KG1 (cell line): ENCODE results near the gene SESN3.
"Not testable (repeated sequence)": the region's sequence is repeated elsewhere in the genome, so short reads cannot be mapped to it uniquely, and the experiment has no call there.

Experiments
- DNase-seq: peaks from one replicate; lab custom pipeline; 2025; lab: John Stamatoyannopoulos, UW

The SESN3 gene

DNA sequence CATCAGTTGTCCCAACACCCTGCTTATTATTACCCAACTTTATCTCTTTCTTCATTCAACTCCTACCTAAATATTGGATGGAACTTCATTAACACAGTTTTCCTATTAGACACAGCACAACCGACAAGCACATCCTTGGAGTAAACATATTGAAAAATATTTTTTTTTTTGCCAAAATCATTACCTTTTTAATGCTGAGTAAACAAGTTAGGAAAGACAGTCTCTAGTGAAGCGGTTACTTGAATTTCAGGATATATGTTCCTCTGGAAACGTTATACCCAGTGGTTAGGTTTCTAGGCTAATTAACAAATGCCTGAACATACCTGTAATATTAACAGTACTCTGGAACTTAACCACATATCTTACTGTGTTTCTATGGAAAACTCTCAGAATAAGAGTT, 11.4 kb downstream of the SESN3 start:
- no peak for DNase-seq

DNA sequence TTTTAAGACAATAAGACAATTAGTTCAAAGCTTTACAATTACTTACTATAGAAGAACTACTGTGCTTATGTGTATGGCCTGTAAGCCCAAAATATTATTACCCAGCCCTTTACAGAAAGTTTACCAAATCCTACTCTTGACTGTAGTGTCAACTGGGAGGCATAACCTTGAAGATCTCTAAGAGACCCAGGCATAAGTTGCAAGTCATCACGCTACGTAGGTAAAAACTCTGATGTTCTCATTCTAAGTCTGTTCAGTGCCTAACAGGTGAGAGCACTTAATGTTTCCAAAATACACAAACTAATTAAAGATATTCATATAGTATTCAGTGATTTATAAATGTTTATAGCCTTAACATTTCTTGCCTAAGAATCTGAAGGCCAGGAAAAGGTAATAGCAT, 12.9 kb downstream of the SESN3 start:
- DNase-seq, result no peak

DNA sequence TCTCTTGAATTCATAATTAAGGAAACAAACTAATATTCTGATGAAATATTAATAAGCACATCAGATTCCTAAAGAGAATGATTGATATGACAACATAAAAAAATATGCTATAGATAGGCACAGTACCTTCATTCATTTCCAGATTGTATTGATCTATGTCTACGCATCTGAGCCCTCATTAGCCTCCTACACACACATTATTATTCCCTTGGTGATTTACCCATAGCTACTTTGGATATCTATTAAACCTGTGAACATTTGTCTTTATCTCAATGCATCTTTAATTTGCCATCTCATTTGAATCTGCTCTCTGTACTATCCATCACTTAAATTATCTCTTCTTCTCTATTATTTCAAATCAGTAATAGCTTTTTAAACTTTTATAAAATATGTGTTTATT, 18.4 kb downstream of the SESN3 start:
- DNase-seq, result no peak

DNA sequence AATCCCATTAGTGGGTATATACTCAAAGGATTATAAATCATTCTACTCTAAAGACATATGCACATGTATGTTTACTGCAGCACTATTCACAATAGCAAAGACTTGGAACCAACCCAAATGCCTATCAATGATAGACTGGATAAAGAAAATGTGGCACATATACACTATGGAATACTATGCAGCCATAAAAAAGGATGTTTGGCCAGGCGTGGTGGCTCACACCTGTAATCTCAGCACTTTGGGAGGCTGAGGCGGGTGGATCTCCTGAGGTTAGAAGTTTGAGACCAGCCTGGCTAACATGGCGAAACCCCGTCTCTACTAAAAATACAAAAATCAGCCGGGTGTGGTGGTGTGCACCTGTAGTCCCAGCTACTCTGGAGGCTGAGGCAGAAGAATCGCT, 21.5 kb downstream of the SESN3 start:
- not testable (repeated sequence) for DNase-seq

DNA sequence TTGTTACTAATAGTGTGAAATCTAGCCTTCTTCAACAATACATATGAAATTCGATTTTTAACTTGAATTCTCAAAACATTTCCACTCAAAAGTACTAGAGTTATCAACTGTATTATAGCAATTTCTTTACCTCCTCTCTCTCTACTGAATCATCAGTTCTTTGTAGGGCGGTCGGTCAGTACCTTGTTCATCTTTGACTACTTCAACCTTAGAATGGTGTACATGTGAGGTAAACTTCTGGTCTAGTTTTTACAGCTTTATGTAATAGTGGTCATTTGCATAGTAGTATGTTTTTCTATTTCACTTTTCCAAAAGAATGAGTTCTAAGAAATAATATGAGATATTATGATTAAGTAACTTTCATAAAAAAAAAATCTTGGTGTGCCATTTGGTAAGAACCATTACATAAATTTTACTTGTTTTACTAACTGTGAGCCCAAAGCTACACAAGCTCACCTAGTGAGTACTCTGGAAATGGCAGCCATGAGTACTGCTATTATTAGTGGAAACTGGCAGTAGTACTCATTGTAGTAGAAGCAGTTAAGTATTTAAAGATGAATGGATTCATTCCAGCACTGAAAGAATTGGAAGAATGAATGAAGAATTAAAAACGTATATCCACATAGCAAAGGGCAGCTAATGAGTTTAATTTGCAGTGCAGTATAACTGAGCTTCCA, 30.1 kb downstream of the SESN3 start:
- no peak for DNase-seq

DNA sequence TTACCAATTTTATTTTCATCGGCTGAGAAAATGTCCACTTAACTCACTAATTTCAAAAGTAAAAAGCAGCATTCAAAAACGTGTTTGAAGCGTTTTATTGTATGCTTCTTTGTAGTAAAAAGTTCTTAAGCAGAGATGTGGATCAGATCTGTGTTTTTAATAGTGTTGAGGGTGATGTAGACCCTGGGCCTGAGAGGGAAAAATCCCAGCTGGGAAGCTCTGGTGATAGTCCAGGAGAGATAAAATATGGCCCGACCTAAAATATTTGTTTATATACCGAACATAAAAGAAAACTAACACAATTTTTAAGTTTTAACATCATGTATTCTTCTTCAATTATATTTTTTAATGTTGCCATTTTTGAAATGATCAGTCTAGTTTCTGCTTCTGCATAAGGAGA, 35.2 kb downstream of the SESN3 start:
- no peak for DNase-seq

DNA sequence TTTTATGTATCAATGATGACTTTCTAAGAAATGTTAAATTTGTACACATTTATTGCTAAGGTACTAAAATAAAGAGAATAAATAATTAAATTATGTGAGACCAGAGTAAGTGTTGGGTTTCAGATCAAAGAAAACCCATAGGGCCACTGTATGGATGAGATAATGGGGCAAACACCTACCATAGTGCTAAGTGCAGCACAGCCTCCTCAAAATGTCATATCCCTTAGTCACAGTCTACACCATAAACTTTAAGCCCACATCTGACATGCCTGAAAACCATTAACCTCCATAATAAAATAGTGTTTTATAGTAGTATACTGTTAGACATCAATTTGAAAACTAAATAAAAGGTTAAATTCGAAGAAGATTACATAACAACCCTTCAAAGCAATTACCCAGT, 37.5 kb downstream of the SESN3 start:
- DNase-seq, result no peak

DNA sequence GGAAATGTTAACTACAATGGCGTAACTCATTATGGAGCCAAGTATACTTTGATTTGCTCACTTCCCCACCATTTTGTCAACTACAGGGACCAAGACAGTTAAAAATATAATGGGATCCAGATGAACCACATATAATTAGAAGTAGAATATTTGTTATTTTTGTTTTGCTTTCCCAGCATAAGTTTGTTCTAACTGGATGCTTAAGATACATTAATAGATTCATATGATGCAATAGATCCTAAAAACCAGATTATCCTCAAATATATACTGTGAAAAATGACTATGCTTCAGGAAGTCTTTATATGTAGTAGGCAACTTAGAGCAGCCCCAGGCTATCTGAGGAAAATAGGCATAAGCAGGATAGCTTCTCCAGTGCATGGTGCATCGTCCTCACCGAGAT, 38.3 kb downstream of the SESN3 start:
- no peak for DNase-seq

DNA sequence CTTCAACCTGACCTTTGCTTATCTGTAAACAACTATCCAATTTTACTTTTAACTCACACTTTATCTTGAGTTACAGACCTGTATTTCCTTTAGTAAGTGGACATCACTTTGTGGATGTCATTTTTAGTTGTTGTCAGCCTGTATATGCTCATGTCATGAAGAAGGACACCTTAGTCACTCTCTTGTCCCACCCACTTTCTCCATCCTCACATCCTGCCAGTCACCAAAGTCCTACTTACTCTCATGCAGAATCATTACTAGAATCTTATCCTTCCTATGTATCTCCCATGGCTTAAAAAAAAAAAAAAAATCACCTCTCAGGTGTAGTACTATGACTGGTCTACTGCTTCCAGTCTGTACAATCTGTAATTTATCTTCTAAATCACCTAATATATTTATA, 43.3 kb downstream of the SESN3 start:
- no peak for DNase-seq

DNA sequence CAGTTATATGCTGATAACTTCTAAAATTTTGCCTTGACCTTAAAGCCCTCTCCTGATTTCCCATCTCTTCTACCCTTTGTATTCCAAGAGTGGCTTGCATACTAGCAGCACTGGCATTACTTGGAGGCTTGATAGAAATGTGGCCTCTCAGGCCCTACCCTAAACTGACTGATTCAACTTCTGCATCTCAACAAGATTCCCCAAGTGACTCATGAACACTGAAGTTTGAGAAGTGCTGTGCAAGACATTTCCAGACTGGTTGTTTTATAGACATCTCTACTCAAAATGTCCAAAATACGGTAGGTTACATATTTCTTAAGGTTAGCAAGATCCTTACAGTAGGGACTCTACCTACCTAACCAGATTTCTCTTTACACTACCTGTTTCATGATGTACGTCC, 48.6 kb downstream of the SESN3 start:
- DNase-seq, result no peak

DNA sequence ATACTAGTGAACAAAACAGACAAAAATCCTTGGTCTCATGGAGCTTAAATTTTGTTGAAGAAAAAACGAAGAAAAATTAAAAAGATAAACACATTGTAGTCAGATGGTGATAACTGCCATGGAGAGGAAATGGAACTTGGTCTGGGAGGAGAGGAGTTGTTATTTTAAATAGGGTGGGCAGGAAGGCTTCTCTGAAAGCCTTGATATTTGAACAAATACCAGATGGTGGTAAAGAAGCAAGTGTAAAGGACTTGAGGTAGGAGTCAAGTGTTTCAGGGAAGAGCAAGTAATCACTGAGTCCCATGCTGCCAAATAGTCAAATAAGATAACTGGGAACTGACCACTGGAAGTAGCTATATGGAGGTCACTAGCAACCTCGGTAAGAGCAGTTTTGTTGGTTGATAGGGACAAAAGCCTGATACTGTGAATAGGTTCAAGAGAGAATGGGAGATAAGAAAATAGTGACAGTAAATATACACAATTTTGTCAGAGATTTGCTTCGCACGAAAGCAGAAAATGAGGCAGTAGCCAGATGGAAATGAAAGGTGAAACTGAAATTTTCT, 55.1 kb downstream of the SESN3 start:
- no peak for DNase-seq

DNA sequence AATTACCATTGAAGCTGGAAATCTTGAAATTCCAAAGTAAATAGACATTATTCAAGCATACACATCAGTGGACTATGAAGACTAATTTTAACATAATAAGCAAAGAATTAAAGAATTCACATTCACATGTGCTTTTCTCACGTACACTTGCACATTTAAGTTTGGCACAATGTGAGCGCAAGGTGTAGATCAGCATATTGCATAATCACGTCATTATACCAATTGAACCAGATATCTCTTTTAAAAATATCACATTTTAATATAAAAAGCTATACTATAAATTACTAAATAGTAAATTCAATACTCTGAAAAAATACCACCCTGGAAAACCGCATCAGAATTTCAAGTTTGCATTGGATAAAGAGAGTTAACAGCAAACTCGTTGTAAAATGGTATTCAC, 60.7 kb downstream of the SESN3 start:
- no peak for DNase-seq

DNA sequence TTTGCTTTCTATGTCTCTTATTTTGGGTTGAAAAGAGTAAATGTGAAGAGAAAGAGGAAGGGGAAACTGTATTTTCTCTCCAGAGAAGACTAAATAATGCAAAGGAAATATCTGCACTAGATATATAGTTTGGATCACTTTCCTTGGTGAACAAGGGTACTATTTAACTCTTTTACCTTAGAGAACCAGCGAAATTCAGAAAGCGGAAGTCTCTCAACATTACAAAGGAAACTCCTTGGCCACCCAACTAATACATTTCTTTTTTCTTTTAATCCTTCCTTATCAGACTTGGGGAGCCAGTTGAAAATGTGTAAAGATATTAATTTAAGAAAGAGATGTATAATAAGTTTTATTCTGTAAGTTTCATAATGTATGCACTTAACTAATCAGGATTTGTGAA, 64.2 kb downstream of the SESN3 start:
- DNase-seq, result no peak

DNA sequence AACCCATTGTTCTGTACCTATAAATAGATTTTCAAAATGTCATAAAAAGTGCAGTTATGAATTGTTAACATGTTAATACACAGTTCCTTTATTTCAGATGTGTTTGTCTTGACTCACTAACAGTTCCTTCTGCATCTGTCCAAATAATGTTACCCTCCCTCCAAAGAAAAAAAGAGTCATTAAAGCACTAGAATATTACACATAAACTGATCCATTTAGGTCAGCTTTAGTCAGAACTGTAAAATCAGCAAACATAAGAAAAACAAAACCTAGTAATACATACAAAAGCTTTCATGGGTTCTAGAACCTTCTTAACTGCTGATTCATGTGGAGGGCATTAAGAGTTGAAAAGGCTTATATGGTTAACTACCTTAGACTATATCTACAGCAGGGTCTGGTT, 65.4 kb downstream of the SESN3 start:
- DNase-seq, result no peak

DNA sequence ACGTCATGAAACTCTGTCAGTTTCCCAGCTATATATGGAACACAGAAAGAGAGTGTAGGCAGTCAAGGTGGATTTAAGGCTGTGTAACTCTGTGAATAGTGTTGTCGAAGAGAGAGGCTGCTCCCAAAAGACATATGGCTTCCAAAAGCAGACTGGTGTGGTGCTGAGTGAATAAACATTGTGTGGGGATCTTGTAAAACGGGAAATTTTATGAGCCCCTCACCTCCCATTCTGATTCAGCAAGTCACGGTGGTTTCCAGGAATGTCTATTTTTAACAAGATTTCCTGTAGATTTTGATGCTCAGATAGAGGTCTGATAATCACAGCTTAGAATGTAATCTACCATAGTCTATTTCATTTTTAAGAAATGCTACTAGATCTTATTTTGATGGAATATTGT, 67.9 kb downstream of the SESN3 start:
- DNase-seq, result no peak

DNA sequence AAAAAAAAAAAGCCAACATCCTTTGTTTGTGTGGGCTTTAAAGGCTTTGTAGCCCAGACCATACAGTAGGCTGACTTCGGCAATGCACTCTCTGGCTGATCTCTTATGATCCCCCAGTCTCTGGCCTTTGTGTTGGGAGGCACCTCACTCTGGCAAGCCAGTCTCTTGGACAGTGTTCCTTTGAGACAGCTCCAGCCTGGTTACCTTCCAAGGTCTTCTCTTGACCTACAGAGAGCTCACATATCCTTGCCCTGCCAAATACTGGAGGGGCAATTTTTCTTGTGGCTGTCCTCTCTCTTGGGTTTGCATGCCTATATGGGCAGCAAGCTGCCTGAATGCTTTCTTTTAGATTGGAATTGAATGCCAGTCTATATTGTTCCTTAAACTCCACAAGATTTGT, 69.8 kb downstream of the SESN3 start:
- no peak for DNase-seq

DNA sequence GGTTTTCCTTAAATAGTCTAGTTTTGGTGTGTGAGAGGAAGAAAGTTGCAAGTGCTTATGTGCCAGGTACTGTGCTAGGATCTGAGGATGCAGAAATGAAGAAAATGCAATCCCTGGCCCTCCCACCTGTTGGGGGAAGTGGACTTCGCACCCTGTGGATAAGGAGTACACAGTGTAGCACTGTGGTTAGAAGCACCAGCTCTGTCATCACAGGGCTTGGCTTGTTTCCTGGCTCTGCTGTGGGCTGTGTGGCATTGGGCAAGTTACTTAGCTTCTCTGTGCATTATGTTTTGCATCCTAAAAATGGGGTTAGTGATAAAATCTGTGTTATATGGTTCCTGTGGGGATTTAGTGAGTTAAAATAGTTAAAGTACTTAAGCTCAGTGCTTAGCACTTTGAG, 73.2 kb downstream of the SESN3 start:
- DNase-seq, result no peak

DNA sequence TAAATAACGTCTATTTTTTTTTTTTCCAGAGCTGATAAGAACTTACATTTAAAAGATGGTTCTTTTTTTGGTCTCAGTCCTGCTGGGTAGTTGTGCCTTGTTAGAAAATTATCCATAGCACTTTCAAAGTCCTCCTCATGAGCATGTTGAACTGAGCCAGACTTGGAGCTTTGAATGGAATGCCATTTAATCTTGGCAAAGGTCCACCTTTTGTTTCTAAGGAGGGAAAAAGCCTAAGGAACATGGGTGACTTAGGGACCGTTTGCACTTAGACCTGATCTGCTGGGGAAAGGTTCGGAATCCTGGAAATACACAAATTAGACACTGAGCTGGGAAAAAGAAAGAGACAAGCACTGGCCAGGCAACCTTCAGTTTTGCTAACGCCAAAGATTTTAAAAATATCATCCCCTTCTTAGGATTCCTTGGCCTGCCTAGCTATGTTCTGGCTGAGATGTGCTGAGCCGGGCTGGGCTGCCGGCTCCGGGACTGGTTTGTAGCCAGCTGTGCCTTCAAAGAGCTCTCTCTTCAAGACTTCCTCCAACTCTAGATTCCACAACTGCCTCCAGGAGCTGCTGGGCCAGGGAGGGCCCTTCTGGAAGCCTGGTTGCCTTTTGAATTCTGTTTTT, 74.0 kb downstream of the SESN3 start:
- DNase-seq, result no peak

DNA sequence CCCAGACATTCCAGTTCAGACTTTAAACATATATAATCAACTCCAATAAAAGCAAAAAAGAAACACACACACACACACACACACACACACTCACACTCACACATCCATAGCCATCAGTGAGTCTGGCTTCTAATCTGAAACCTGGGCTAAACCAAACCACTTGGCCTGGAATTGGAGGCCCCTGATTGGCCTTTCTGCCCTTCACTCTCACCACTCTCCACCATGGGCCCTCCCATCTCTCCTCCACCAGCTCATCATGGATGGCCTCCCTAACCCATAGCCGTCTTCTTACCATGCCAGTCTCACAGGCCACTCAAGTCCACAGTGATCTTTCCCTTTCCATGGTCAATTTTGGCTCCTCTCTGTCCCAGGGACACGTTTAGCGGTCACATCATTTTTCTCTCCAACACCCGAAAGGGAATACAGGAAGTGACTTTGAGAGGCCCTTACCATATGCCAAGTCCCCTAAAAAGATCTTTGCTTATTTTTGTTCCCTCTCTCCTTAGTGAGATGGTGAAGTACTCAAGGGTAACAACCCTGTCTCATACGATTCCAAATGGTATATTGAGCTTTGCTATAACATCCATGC, 74.8 kb downstream of the SESN3 start:
- no peak for DNase-seq

DNA sequence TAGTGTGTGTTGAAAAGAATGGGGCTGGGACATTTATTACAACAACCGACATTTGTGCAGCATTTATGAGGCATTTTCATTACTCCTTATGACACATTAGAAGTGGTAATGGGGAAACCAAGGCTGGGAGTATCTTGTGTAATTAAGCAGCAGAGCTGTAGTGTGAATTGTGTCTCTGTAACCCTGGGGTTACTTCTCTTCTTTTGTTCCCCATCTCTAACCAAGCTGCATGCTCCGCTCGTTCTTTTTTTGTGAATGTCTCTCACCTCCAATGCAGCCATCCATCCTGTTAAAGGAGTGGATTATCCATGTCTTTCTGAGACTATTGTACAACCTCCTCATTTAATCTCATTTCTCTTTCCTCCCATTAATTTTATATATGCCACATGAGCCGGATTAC, 75.6 kb downstream of the SESN3 start:
- no peak for DNase-seq

DNA sequence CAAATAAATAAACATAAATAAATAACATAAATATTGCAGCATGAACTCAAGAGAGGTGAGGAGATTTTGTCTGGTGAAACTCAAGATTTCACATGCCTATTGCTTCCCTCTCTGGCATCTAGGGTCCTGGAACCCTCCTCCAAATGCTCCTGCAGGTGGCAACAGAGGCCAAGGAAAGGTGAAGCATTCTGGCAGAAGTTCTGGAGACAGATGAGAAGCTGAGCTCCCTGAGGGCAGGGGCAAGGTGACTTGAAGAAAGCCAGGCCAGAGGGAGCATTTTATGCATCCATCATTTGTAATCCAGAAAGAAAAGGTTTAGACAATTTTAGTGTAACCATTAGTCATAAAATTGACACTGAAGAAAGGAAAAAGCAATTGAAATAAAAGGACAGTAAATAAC, 76.5 kb downstream of the SESN3 start:
- peak; percentile 14 for DNase-seq

DNA sequence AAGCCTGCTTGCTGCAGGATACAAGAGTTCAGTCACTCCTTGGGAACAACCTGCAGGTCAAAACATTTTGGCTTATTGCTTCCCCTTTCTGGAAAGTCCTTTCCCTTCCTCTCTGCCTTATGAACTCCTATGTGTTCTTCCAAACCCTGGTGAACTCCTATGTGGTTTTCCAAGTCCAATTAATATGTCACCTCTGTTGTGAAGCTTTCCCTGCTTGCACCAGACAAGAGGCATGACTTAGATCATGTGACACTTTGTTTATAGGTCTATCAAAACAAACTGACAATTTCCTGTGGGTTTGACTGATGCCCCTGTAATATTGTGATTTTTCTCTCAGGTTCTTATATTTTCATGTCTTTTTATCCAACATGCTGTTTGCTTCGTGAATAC, 77.2 kb downstream of the SESN3 start:
- DNase-seq, result no peak
